ENCODE data around the gene ASAP2.

Gene ASAP2

DNA sequence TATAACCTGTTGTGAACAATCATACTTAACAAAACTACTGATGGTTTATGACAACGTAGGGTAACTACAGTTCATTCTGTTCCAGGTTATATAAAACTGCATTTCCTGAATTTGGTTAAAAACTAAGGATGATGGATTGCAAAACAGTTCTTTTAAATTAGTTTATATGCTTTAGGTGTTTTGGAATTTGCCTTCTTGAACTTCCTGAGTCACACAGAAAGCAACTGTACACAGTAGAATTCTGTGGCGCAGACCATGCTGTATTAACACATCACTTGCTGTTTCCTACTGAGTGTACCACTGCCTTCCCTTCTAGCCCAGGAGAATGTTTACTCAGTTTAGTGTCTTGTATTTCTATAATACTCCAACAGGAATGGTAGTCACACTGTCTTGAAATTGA lies 197.3 kb downstream of the ASAP2 start:
- Histone ChIP-seq H2AFZ (ENCODE audit: low read length) (no peak overlapping the region), H4K20me1 (ENCODE audit: insufficient read depth, low read length) (no peaks in the 10 kb centered on the region), H3K4me3 (ENCODE audit: low read depth, low read length, poor library complexity, severe bottlenecking) (no peak overlapping the region), H3K9me3 (ENCODE audit: low read length) (no peaks in the 10 kb centered on the region), H3K27ac (ENCODE audit: low read depth, low read length, poor library complexity, severe bottlenecking) (no peak overlapping the region), H3K79me2 (ENCODE audit: insufficient read depth, low read length) (no peaks in the 10 kb centered on the region), H3K4me1 (ENCODE audit: insufficient read depth, low read length, severe bottlenecking) (no peaks in the 10 kb centered on the region), H3K4me2 (ENCODE audit: low read length) (no peak overlapping the region), H3F3A (ENCODE audit: insufficient read depth, low read length) (no peaks in the 10 kb centered on the region), H3K9me2 (ENCODE audit: low read depth, low read length) (no peaks in the 10 kb centered on the region), H3K27me3 (ENCODE audit: insufficient read depth, low read length) (no peaks in the 10 kb centered on the region), H3K36me3 (ENCODE audit: insufficient read depth, low read length) (peaks cover 24% of the 10 kb centered on the region; the same call in 1 of the 2 replicates), H3K9ac (ENCODE audit: low read length) (no peak overlapping the region)
- TF ChIP-seq, protein P1, sequence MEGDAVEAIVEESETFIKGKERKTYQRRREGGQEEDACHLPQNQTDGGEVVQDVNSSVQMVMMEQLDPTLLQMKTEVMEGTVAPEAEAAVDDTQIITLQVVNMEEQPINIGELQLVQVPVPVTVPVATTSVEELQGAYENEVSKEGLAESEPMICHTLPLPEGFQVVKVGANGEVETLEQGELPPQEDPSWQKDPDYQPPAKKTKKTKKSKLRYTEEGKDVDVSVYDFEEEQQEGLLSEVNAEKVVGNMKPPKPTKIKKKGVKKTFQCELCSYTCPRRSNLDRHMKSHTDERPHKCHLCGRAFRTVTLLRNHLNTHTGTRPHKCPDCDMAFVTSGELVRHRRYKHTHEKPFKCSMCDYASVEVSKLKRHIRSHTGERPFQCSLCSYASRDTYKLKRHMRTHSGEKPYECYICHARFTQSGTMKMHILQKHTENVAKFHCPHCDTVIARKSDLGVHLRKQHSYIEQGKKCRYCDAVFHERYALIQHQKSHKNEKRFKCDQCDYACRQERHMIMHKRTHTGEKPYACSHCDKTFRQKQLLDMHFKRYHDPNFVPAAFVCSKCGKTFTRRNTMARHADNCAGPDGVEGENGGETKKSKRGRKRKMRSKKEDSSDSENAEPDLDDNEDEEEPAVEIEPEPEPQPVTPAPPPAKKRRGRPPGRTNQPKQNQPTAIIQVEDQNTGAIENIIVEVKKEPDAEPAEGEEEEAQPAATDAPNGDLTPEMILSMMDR (IDR thresholded peaks at IDR 0.05; ENCODE audit: low read length), result no peak
- TF ChIP-seq EZH2 (IDR thresholded peaks at IDR 0.05; ENCODE audit: borderline replicate concordance, low read length), result no peak

DNA sequence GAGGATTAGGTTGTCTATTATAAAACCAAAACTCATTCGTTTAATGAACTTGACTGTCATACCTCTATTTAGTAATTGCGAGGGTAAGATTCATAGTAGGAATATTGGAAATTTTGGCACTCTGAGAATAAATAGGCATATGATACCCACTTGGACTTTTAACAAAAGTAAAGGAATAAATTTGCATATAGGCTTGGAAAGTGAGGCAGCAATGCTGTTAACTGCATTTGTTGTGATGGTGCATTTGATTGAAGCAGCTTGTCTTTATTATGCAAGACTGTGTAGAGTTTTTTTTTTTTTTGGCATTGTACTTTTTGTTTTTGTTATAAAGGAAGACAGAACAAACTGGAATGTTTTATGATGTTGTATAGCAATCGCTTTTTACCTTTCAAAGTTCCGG lies 197.8 kb downstream of the ASAP2 start:
- peaks cover 29% of the 10 kb centered on the region; the same call in 1 of the 2 replicates for H3K36me3 ChIP-seq (ENCODE audit: insufficient read depth, low read length)

DNA sequence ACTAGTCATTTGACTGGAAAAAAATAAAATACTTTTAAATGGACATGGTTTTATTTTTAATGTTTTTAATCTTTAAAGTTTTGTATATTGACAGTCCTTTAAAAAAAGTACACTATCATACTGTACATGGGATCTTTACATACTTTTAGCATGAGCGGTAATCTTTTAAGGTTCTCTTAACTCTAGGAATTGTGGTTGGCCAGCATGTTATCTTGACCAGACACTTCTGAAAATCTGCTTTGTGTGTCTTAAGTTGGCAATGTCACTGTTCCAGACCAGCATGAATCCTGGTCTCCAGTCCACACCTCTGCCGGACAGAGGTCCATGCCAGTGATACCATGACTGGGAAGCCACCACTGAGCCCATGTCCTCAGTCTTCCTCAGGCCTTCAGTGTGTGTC lies 199.0 kb downstream of the ASAP2 start:
- Histone ChIP-seq H3K9ac (ENCODE audit: low read length) (no peak overlapping the region), H3K4me3 (ENCODE audit: low read depth, low read length, poor library complexity, severe bottlenecking) (no peak overlapping the region), H3K27ac (ENCODE audit: low read depth, low read length, poor library complexity, severe bottlenecking) (no peak overlapping the region), H3K4me1 (ENCODE audit: insufficient read depth, low read length, severe bottlenecking) (no peaks in the 10 kb centered on the region), H2AFZ (ENCODE audit: low read length) (no peak overlapping the region), H3K9me2 (ENCODE audit: low read depth, low read length) (no peaks in the 10 kb centered on the region), H3F3A (ENCODE audit: insufficient read depth, low read length) (no peaks in the 10 kb centered on the region), H4K20me1 (ENCODE audit: insufficient read depth, low read length) (no peaks in the 10 kb centered on the region), H3K36me3 (ENCODE audit: insufficient read depth, low read length) (peaks cover 39% of the 10 kb centered on the region; the same call in 1 of the 2 replicates), H3K4me2 (ENCODE audit: low read length) (no peak overlapping the region), H3K9me3 (ENCODE audit: low read length) (no peaks in the 10 kb centered on the region), H3K27me3 (ENCODE audit: insufficient read depth, low read length) (no peaks in the 10 kb centered on the region), H3K79me2 (ENCODE audit: insufficient read depth, low read length) (no peaks in the 10 kb centered on the region)
- no peak for TF ChIP-seq EZH2 (IDR thresholded peaks at IDR 0.05; ENCODE audit: borderline replicate concordance, low read length)
- TF ChIP-seq, protein P1 (IDR thresholded peaks at IDR 0.05; ENCODE audit: low read length), result no peak

More for the DNA sequence above, 197.8 kb downstream of the ASAP2 start:
- H3K9me3 ChIP-seq (ENCODE audit: low read length), result no peaks in the 10 kb centered on the region
- H3K4me3 ChIP-seq (ENCODE audit: low read depth, low read length, poor library complexity, severe bottlenecking), result no peak overlapping the region
- no peak for TF ChIP-seq EZH2 (IDR thresholded peaks at IDR 0.05; ENCODE audit: borderline replicate concordance, low read length)
- TF ChIP-seq, protein P1 (IDR thresholded peaks at IDR 0.05; ENCODE audit: low read length), result no peak
- no peaks in the 10 kb centered on the region for H3K9me2 ChIP-seq (ENCODE audit: low read depth, low read length)
- H4K20me1 ChIP-seq (ENCODE audit: insufficient read depth, low read length), result no peaks in the 10 kb centered on the region
- no peak overlapping the region for H3K9ac ChIP-seq (ENCODE audit: low read length)
- no peak overlapping the region for H3K27ac ChIP-seq (ENCODE audit: low read depth, low read length, poor library complexity, severe bottlenecking)
- no peak overlapping the region for H3K4me2 ChIP-seq (ENCODE audit: low read length)
- no peaks in the 10 kb centered on the region for H3K4me1 ChIP-seq (ENCODE audit: insufficient read depth, low read length, severe bottlenecking)
- no peaks in the 10 kb centered on the region for H3K79me2 ChIP-seq (ENCODE audit: insufficient read depth, low read length)
- no peaks in the 10 kb centered on the region for H3F3A ChIP-seq (ENCODE audit: insufficient read depth, low read length)
- H2AFZ ChIP-seq (ENCODE audit: low read length), result no peak overlapping the region
- no peaks in the 10 kb centered on the region for H3K27me3 ChIP-seq (ENCODE audit: insufficient read depth, low read length)
